Retinal pigment epithelial cell (primary cell): ENCODE measurements around the gene INSYN2B.

Source experiments
- DNase-seq: peaks from one replicate; pipeline ENCODE4 v3.0.0-alpha.2; 2010; ENCODE audit warnings: low read depth
- H3K4me3 ChIP-seq: 2 replicates; pipeline ENCODE4 v1.5.1; 2011; ENCODE audit warnings: mild to moderate bottlenecking, low read length, control low read depth, moderate library complexity
- CTCF ChIP-seq: conservative IDR thresholded peaks from 2 replicates; pipeline ENCODE4 v1.5.1; 2011; ENCODE audit warnings: low read depth, low read length, control low read depth, inconsistent platforms

The INSYN2B gene

GRCh38 chr5:169921384-169921783, 58.9 kb downstream of the INSYN2B start:
- no peak for DNase-seq
- no peak for TF ChIP-seq CTCF
- no peak overlapping the region for H3K4me3 ChIP-seq

GRCh38 chr5:169920474-169920873, 59.8 kb downstream of the INSYN2B start:
- no peak for DNase-seq
- H3K4me3 ChIP-seq, result no peak overlapping the region
- TF ChIP-seq CTCF, result no peak

- DNase-seq, result no peak
- no peak for TF ChIP-seq CTCF
- no peak overlapping the region for H3K4me3 ChIP-seq
Observed at GRCh38 chr5:169918228-169918627, 62.1 kb downstream of the INSYN2B start.

GRCh38 chr5:169917500-169917899, 62.8 kb downstream of the INSYN2B start:
- DNase-seq, result no peak
- no peak overlapping the region for H3K4me3 ChIP-seq
- no peak for TF ChIP-seq CTCF

GRCh38 chr5:169914766-169915165, 65.5 kb downstream of the INSYN2B start:
- no peak for DNase-seq
- no peak for TF ChIP-seq CTCF
- H3K4me3 ChIP-seq, result no peak overlapping the region

GRCh38 chr5:169913479-169913878, 66.8 kb downstream of the INSYN2B start:
- TF ChIP-seq CTCF, result no peak
- H3K4me3 ChIP-seq, result no peak overlapping the region
- no peak for DNase-seq

- no peak overlapping the region for H3K4me3 ChIP-seq
- no peak for TF ChIP-seq CTCF
- DNase-seq, result no peak
Observed at GRCh38 chr5:169911448-169912212, 68.7 kb downstream of the INSYN2B start.
